OCI-LY7 (cell line): Measurements from ENCODE around the gene HRAS. TPM values are rescaled to one million over a fixed set of nuclear protein-coding genes. Genes with fewer than 3 reads are reported as not detected.
A peak's percentile ranks its signal among the peaks of the same experiment; 100 is the strongest.

ENCODE experiments used
- BruUV-seq: library from RNA; stranded (reverse); fragments of 400-500 nt; replicated peaks from 2 replicates; lab custom pipeline; 2021; lab: Mats Ljungman, UMichigan
- CTCF ChIA-PET: fragments of 300-600 bp; sonication (Branson Sonifier 250); formaldehyde crosslinking; loops from one replicate; lab custom pipeline; 2022; ENCODE audit warnings: antibody characterized with exemption; ENCODE audit not compliant: unreplicated experiment; lab: Charles Lee
- POLR2A ChIA-PET: fragments of 300-600 bp; sonication (Branson Sonifier 250); formaldehyde crosslinking; loops from one replicate; lab custom pipeline; 2022; ENCODE audit warnings: antibody characterized with exemption; lab: Charles Lee
- DNase-seq: peaks from one replicate; pipeline ENCODE4 v3.0.0-alpha.2; 2015; ENCODE audit warnings: low spot score
- H2AFZ ChIP-seq: fragments of 200-600 bp; sonication (generic), shearing (Covaris generic); 2 replicates; pipeline ENCODE4 v1.6.1; 2014; ENCODE audit warnings: mild to moderate bottlenecking, antibody characterized with exemption, low read length, moderate library complexity
- H3K27ac ChIP-seq: fragments of 200-600 bp; sonication (generic); 2 replicates; pipeline ENCODE4 v1.5.1; 2014; ENCODE audit warnings: mixed run types, low read depth, mild to moderate bottlenecking, moderate library complexity, low read length, inconsistent platforms; ENCODE audit not compliant: poor library complexity, severe bottlenecking
- H3K36me3 ChIP-seq: fragments of 200-600 bp; sonication (generic); 2 replicates; pipeline ENCODE4 v1.6.1; 2014; ENCODE audit warnings: mild to moderate bottlenecking, antibody characterized with exemption, low read length, moderate library complexity, mixed read lengths; ENCODE audit not compliant: insufficient read depth
- H3K4me1 ChIP-seq: fragments of 200-600 bp; sonication (generic); 2 replicates; pipeline ENCODE4 v1.5.1; 2014; ENCODE audit warnings: mild to moderate bottlenecking, low read length; ENCODE audit not compliant: insufficient read depth, poor library complexity, severe bottlenecking
- H3K4me2 ChIP-seq: fragments of 200-600 bp; sonication (generic); 2 replicates; pipeline ENCODE4 v1.6.1; 2014; ENCODE audit warnings: mild to moderate bottlenecking, low read length
- H3K4me3 ChIP-seq: fragments of 200-600 bp; sonication (generic); 2 replicates; pipeline ENCODE4 v1.5.1; 2014; ENCODE audit warnings: mild to moderate bottlenecking, low read depth, low read length; ENCODE audit not compliant: poor library complexity, severe bottlenecking
- H3K79me2 ChIP-seq: fragments of 200-600 bp; sonication (generic); 2 replicates; pipeline ENCODE4 v1.6.1; 2016; ENCODE audit warnings: low read depth, mild to moderate bottlenecking, low read length, moderate library complexity, mixed read lengths; ENCODE audit not compliant: insufficient read depth
- H3K9me2 ChIP-seq: fragments of 200-600 bp; sonication (generic); 2 replicates; pipeline ENCODE4 v1.6.1; 2016; ENCODE audit warnings: mild to moderate bottlenecking, low read length, mixed read lengths; ENCODE audit not compliant: insufficient read depth
- H3K9me3 ChIP-seq: fragments of 200-600 bp; sonication (generic); 2 replicates; pipeline ENCODE4 v1.6.1; 2014; ENCODE audit warnings: mild to moderate bottlenecking, mixed run types, low read length, mixed read lengths
- H4K20me1 ChIP-seq: fragments of 200-600 bp; sonication (generic); 2 replicates; pipeline ENCODE4 v1.6.1; 2014; ENCODE audit warnings: mild to moderate bottlenecking, antibody characterized with exemption, low read length, moderate library complexity, mixed read lengths; ENCODE audit not compliant: insufficient read depth
- EZH2phosphoT487 ChIP-seq: fragments of 200-600 bp; sonication (generic); IDR thresholded peaks from 2 replicates; pipeline ENCODE4 v1.6.1; 2018; ENCODE audit warnings: low read depth, borderline replicate concordance, mild to moderate bottlenecking, mixed run types, antibody characterized with exemption, low read length, moderate library complexity, mixed read lengths
- intact Hi-C: fragments of 100-400 bp; cut with micrococcal nuclease; formaldehyde crosslinking; loops from one replicate; pipeline ENCODE4 v1.10.0; 2022; ENCODE audit not compliant: unreplicated experiment
- total RNA-seq, 2 experiments: library from RNA; depleted of rRNA in 1 of 2; stranded (reverse); fragments of >200 nt in 1 of 2; shearing (Covaris generic) in 1 of 2; gene quantifications; 2 replicates each; pipeline ENCODE4 v1.2.3, GENCODE V29; 2014 to 2022
- TF ChIP-seq, protein P1 (sequence below): fragments of 200-600 bp; sonication (generic); conservative IDR thresholded peaks from 2 replicates; pipeline ENCODE4 v1.5.1; 2014; ENCODE audit warnings: mild to moderate bottlenecking, antibody characterized with exemption, low read length, moderate library complexity, mixed read lengths

HRAS gene
- total RNA-seq, 2 experiments from 2014 or later: 46.9 to 53.0 TPM

DNA sequence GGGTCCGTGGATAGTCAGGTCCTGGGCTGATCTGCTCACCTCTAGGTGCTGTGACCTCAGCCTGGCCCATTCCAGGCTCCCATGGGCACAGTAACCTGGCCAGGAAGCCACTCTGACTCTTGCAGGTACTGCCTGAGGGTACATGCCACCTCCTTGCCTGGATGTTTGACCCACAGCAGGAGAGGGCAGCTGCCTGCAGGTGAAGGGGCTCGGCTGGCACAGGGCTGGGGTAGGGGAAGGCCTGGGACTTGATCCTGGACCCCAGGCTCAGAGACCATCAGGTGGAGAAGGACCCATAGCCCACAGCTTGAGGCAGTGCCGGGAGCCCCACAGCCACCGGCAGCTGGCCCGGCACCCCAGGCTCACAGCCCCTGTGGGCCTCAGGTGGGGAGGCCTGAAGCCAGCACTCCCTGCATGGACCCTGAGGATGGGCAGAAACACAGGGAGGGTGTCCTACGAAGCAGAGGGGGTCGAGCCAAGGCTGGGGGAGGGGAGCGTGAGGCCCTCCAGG lies 4.7 kb upstream of the HRAS start:
- no peaks in the 10 kb centered on the region for H4K20me1 ChIP-seq
- H3K4me3 ChIP-seq: no peak overlapping the region
- no peak overlapping the region for H2AFZ ChIP-seq
- POLR2A ChIA-PET: no interaction called here
- BruUV-seq: no TSS peak
- H3K27ac ChIP-seq: no peak overlapping the region
- H3K4me1 ChIP-seq: peaks cover 24% of the 10 kb centered on the region
- no peaks in the 10 kb centered on the region for H3K36me3 ChIP-seq
- intact Hi-C loops: loop anchor here (5.0 kb wide), 1 partner anchor 93 kb away; no protein-coding TSS in a partner anchor
- TF ChIP-seq, protein P1, sequence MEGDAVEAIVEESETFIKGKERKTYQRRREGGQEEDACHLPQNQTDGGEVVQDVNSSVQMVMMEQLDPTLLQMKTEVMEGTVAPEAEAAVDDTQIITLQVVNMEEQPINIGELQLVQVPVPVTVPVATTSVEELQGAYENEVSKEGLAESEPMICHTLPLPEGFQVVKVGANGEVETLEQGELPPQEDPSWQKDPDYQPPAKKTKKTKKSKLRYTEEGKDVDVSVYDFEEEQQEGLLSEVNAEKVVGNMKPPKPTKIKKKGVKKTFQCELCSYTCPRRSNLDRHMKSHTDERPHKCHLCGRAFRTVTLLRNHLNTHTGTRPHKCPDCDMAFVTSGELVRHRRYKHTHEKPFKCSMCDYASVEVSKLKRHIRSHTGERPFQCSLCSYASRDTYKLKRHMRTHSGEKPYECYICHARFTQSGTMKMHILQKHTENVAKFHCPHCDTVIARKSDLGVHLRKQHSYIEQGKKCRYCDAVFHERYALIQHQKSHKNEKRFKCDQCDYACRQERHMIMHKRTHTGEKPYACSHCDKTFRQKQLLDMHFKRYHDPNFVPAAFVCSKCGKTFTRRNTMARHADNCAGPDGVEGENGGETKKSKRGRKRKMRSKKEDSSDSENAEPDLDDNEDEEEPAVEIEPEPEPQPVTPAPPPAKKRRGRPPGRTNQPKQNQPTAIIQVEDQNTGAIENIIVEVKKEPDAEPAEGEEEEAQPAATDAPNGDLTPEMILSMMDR: no peak
- TF ChIP-seq EZH2phosphoT487: no peak
- H3K9me3 ChIP-seq: no peaks in the 10 kb centered on the region
- no peak overlapping the region for H3K4me2 ChIP-seq
- CTCF ChIA-PET: interaction anchor here (0.6 kb wide), 1 partner anchor 217 kb away, joined by 3 read pairs; no protein-coding TSS in a partner anchor
- no peaks in the 10 kb centered on the region for H3K79me2 ChIP-seq
- DNase-seq: no peak
- H3K9me2 ChIP-seq: no peaks in the 10 kb centered on the region

DNA sequence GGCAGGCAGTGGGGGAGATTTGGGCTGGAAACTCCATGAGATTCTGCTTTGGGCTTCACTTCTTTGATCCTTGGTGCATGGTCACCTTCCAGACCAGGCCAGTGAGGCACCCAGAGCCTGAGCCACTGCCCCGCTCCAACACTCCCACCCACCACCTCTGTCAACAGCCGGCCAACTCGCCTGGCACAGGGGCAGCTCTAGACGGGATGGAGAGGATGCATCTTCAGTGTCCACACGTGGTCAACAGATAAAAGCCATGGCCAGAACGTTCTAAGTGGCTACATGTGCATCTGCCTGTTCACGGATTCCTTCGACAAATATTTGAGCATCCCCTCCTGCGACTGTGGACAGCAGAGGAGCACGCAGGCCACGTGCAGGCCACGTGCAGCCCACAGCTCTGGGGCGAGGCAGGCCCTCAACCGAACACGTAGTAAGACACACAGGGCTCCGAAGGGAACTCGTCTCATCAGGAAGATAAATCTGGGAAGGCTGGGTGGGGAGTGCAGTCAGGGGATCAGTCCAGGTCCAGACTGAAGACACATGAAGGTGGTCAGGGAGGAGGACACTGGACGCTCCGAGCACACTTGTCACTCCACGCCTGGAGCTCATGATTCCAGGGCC lies 3.2 kb upstream of the HRAS start:
- H3K9me2 ChIP-seq: no peaks in the 10 kb centered on the region
- ChIA-PET POLR2A (no interaction called here), CTCF (no interaction called here)
- DNase-seq: no peak
- no peaks in the 10 kb centered on the region for H4K20me1 ChIP-seq
- no peak overlapping the region for H3K27ac ChIP-seq
- H3K36me3 ChIP-seq: peaks cover 3% of the 10 kb centered on the region; the same call in 1 of the 2 replicates
- no TSS peak for BruUV-seq
- peaks cover 32% of the 10 kb centered on the region for H3K4me1 ChIP-seq
- peak overlapping the region; percentile 77 for H3K4me3 ChIP-seq
- H2AFZ ChIP-seq: no peak overlapping the region
- TF ChIP-seq EZH2phosphoT487: no peak
- TF ChIP-seq, protein P1: no peak
- H3K79me2 ChIP-seq: no peaks in the 10 kb centered on the region
- H3K4me2 ChIP-seq: peak overlapping the region; percentile 94
- H3K9me3 ChIP-seq: no peaks in the 10 kb centered on the region
- intact Hi-C loops: loop anchor here (5.0 kb wide), 1 partner anchor 91 kb away; no protein-coding TSS in a partner anchor
